Endothelial cell of umbilical vein (primary cell): Measurements from ENCODE around the gene AMMECR1. TPM values are rescaled to one million over a fixed set of nuclear protein-coding genes. Genes with fewer than 3 reads are reported as not detected.
"Not testable (repeated sequence)": the region's sequence is repeated elsewhere in the genome, so short reads cannot be mapped to it uniquely, and the experiment has no call there.

Experiments
- BruUV-seq: library from RNA; stranded (reverse); fragments of 400-500 nt; replicated peaks from 2 replicates; lab custom pipeline; 2021; lab: Mats Ljungman, UMichigan
- CTCF ChIA-PET: fragments of 300-600, 350-600 bp; sonication (Branson Sonifier 250); formaldehyde crosslinking; loops from one replicate; lab custom pipeline; 2021; ENCODE audit warnings: antibody characterized with exemption, inconsistent platforms; lab: Charles Lee
- POLR2A ChIA-PET: fragments of 300-600, 350-600 bp; sonication (Branson Sonifier 250); formaldehyde crosslinking; loops from one replicate; lab custom pipeline; 2021; ENCODE audit warnings: antibody characterized with exemption, inconsistent platforms; lab: Charles Lee
- DNase-seq: peaks from one replicate; pipeline ENCODE4 v3.0.0-alpha.2; 2011; ENCODE audit warnings: low read depth, low spot score
- FAIRE-seq: peaks from 2 replicates; lab custom pipeline; 2011; peaks lifted over from hg19 to GRCh38; lab: Jason Lieb, UNC
- H2AFZ ChIP-seq: 2 replicates; pipeline ENCODE4 v1.6.0; 2012; ENCODE audit warnings: low read depth, low read length, control low read depth, inconsistent platforms
- H3K27ac ChIP-seq: 2 replicates; pipeline ENCODE4 v1.5.1; 2011; ENCODE audit warnings: low read depth, mild to moderate bottlenecking, control low read depth, low read length, moderate library complexity; ENCODE audit not compliant: insufficient read depth
- H3K27me3 ChIP-seq, 2 experiments: 2 replicates each; pipeline versions ENCODE4 v1.6.0 to v1.6.1; 2011; ENCODE audit warnings: low read length in 2 of 2, mixed read lengths in 1 of 2; ENCODE audit not compliant: control insufficient read depth in 2 of 2, insufficient read depth in 2 of 2
- H3K36me3 ChIP-seq, 2 experiments: 2 replicates in 1 of 2; 3 replicates in 1 of 2; pipeline ENCODE4 v1.5.1; 2011; ENCODE audit warnings: low read length in 2 of 2, mild to moderate bottlenecking in 1 of 2, moderate library complexity in 1 of 2; ENCODE audit not compliant: control insufficient read depth in 2 of 2, insufficient read depth in 2 of 2; ENCODE audit errors: extremely low read depth in 1 of 2
- H3K4me1 ChIP-seq: 3 replicates; pipeline ENCODE4 v1.5.1; 2011; ENCODE audit warnings: mild to moderate bottlenecking, low read length; ENCODE audit not compliant: control insufficient read depth, insufficient read depth; ENCODE audit errors: extremely low read depth
- H3K4me2 ChIP-seq: 2 replicates; pipeline ENCODE4 v1.6.1; 2011; ENCODE audit warnings: low read length, control low read depth, mixed read lengths; ENCODE audit not compliant: insufficient read depth
- H3K4me3 ChIP-seq, 3 experiments: fragments of 200-600 bp in 1 of 3; sonication (generic), shearing (Covaris generic) in 1 of 3; replicated peaks in 1 of 3; 2 replicates each; pipeline ENCODE4 v1.5.1; 2011 to 2016; ENCODE audit warnings: control low read depth in 3 of 3, low read length in 3 of 3, mild to moderate bottlenecking in 2 of 3, inconsistent platforms in 1 of 3, low read depth in 1 of 3, moderate library complexity in 1 of 3; ENCODE audit not compliant: insufficient read depth in 1 of 3
- H3K79me2 ChIP-seq: 2 replicates; pipeline ENCODE4 v1.6.0; 2012; ENCODE audit warnings: low read length, inconsistent platforms; ENCODE audit not compliant: control insufficient read depth, insufficient read depth
- H3K9ac ChIP-seq: replicated peaks from 2 replicates; pipeline ENCODE3; 2011; ENCODE audit warnings: low read length, control low read depth; ENCODE audit not compliant: insufficient read depth; ENCODE audit errors: extremely low read depth
- H3K9me1 ChIP-seq: replicated peaks from 3 replicates; pipeline ENCODE4 v1.6.0; 2011; ENCODE audit warnings: mild to moderate bottlenecking, low read length; ENCODE audit not compliant: control insufficient read depth, insufficient read depth; ENCODE audit errors: extremely low read depth
- H3K9me3 ChIP-seq: replicated peaks from 2 replicates; pipeline ENCODE4 v1.5.1; 2012; ENCODE audit warnings: low read length, inconsistent platforms; ENCODE audit not compliant: control insufficient read depth, insufficient read depth
- H4K20me1 ChIP-seq: replicated peaks from 2 replicates; pipeline ENCODE3; 2011; ENCODE audit warnings: mild to moderate bottlenecking, low read length; ENCODE audit not compliant: control insufficient read depth, insufficient read depth; ENCODE audit errors: extremely low read depth
- EZH2 ChIP-seq: IDR thresholded peaks from 2 replicates; pipeline ENCODE4 v1.6.1; 2012; ENCODE audit warnings: borderline replicate concordance, low read depth, mild to moderate bottlenecking, moderate library complexity, low read length, inconsistent platforms; ENCODE audit not compliant: severe bottlenecking
- FOS ChIP-seq: IDR thresholded peaks from 2 replicates; pipeline ENCODE4 v1.6.1; 2011; ENCODE audit warnings: mild to moderate bottlenecking, low read length, moderate library complexity, borderline replicate concordance; ENCODE audit not compliant: insufficient read depth
- GATA2 ChIP-seq: IDR thresholded peaks from 2 replicates; pipeline ENCODE4 v1.7.0; 2011; ENCODE audit warnings: low read depth, mild to moderate bottlenecking, moderate library complexity, mixed read lengths, low read length; ENCODE audit not compliant: insufficient read length, insufficient read depth
- JUN ChIP-seq: IDR thresholded peaks from 2 replicates; pipeline ENCODE4 v1.6.1; 2011; ENCODE audit warnings: borderline replicate concordance, low read depth; ENCODE audit not compliant: insufficient read length, insufficient read depth
- MYC ChIP-seq: IDR thresholded peaks from one replicate; pipeline ENCODE4 v1.6.1; 2011; ENCODE audit warnings: mild to moderate bottlenecking, low read depth, low read length
- POLR2A ChIP-seq: IDR thresholded peaks from 2 replicates; pipeline ENCODE4 v1.6.1; 2012; ENCODE audit warnings: low read depth, mild to moderate bottlenecking, control low read depth, low read length
- POLR2AphosphoS5 ChIP-seq: IDR thresholded peaks from 2 replicates; pipeline ENCODE4 v1.6.1; 2012; ENCODE audit warnings: low read depth, mild to moderate bottlenecking, control low read depth, low read length, moderate library complexity; ENCODE audit not compliant: insufficient read depth
- dilution Hi-C: fragments of 300-500 bp; cut with MboI; formaldehyde crosslinking; loops from one replicate; pipeline ENCODE4 v1.15.0; 2019; ENCODE audit warnings: low sequenced_read_pairs; ENCODE audit not compliant: extremely low pct_ligation_motif_present
- intact Hi-C: fragments of 100-400 bp; cut with micrococcal nuclease; formaldehyde crosslinking; loops from one replicate; pipeline ENCODE4 v1.10.0; 2022
- polyA plus RNA-seq, 4 experiments: library from polyadenylated mRNA; depleted of rRNA in 3 of 4; stranded (reverse) in 3 of 4; unstranded in 1 of 4; fragments of >200 nt; gene quantifications; 2 replicates each; pipeline versions ENCODE4 v1.2.1 to v1.2.3, GENCODE V29; 2011 to 2012; ENCODE audit warnings: missing spikeins in 1 of 4
- total RNA-seq: library from RNA; stranded (reverse); gene quantifications from 2 replicates; pipeline ENCODE4 v1.2.3, GENCODE V29; 2021
- TF ChIP-seq, protein P1 (sequence below): IDR thresholded peaks from 2 replicates; pipeline ENCODE4 v1.6.1; 2011; ENCODE audit not compliant: insufficient read depth, insufficient read length
- TF ChIP-seq, protein P2 (sequence below), 2 donors: IDR thresholded peaks; 1 replicate in 1 of 2; 2 replicates in 1 of 2; pipeline ENCODE4 v1.5.1; 2011; ENCODE audit warnings: low read length in 2 of 2, mild to moderate bottlenecking in 2 of 2, moderate library complexity in 2 of 2, control low read depth in 1 of 2, inconsistent platforms in 1 of 2, low read depth in 1 of 2; ENCODE audit not compliant: insufficient read depth in 1 of 2; ENCODE audit errors: extremely low read depth in 1 of 2

Gene AMMECR1
- total and polyA plus RNA-seq, 2 donors (not counting 3 experiments of a cell fraction or from before 2014, with no cell fraction given) = 3.6 to 6.9 TPM

DNA sequence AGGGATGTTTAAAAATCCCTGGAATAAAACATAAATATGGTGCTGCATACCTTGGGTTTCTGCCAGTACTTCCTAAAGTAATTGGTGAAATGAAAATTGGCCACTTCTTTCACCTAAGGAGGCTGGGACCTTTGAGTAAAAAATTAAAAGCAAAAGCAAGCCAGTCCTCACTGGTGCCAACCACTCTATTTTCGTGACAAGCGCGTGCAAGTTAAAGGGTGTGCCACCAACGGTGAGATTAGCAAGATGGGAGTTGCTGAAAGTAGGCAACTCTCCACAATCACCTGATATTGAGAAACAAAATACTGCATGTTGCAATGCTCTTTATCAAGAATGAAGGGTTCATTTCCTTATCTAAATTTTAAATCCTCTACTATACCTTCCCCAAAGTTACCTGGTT, 21.1 kb upstream of the AMMECR1 start:
- TF ChIP-seq, protein P1, sequence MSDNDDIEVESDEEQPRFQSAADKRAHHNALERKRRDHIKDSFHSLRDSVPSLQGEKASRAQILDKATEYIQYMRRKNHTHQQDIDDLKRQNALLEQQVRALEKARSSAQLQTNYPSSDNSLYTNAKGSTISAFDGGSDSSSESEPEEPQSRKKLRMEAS = no peak
- TF ChIP-seq POLR2A (no peak), EZH2 (no peak), GATA2 (no peak), MYC (no peak), FOS (no peak), JUN (no peak), POLR2AphosphoS5 (no peak)
- TF ChIP-seq, protein P2, sequence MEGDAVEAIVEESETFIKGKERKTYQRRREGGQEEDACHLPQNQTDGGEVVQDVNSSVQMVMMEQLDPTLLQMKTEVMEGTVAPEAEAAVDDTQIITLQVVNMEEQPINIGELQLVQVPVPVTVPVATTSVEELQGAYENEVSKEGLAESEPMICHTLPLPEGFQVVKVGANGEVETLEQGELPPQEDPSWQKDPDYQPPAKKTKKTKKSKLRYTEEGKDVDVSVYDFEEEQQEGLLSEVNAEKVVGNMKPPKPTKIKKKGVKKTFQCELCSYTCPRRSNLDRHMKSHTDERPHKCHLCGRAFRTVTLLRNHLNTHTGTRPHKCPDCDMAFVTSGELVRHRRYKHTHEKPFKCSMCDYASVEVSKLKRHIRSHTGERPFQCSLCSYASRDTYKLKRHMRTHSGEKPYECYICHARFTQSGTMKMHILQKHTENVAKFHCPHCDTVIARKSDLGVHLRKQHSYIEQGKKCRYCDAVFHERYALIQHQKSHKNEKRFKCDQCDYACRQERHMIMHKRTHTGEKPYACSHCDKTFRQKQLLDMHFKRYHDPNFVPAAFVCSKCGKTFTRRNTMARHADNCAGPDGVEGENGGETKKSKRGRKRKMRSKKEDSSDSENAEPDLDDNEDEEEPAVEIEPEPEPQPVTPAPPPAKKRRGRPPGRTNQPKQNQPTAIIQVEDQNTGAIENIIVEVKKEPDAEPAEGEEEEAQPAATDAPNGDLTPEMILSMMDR (IDR thresholded peaks at IDR 0.05; ENCODE audit: extremely low read depth in 1 of 2, insufficient read depth in 1 of 2, low read depth in 1 of 2, low read length in 2 of 2) = no peak
- no peaks in the 10 kb centered on the region for H4K20me1 ChIP-seq
- CTCF ChIA-PET = no interaction called here
- POLR2A ChIA-PET = no interaction called here
- no peaks in the 10 kb centered on the region for H3K27me3 ChIP-seq
- BruUV-seq = no TSS peak
- no peak for DNase-seq
- no peak for FAIRE-seq
- no peaks in the 10 kb centered on the region for H3K9me3 ChIP-seq
- no peak overlapping the region for H3K4me3 ChIP-seq
- H3K27ac ChIP-seq = no peak overlapping the region
- dilution Hi-C loops = no loop called here
- H3K36me3 ChIP-seq = no peaks in the 10 kb centered on the region
- intact Hi-C loops = no loop called here
- no peaks in the 10 kb centered on the region for H3K9me1 ChIP-seq
- no peak overlapping the region for H3K4me2 ChIP-seq
- H3K79me2 ChIP-seq = no peaks in the 10 kb centered on the region
- no peak overlapping the region for H2AFZ ChIP-seq
- no peaks in the 10 kb centered on the region for H3K4me1 ChIP-seq
- no peak overlapping the region for H3K9ac ChIP-seq

DNA sequence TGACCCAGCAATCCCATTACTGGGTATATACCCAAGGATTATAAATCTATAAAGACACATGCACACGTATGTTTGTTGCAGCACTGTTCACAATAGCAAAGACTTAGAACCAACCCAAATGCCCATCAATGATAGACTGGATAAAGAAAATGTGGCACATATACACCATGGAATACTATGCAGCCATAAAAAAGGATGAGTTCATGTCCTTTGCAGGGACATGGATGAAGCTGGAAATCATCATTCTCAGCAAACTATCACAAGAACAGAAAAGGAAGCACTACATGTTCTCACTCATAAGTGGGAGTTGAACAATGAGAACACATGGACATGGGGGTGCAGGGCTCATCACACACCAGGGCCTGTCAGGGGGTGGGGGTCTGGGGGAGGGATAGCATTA, 15.6 kb upstream of the AMMECR1 start:
- H3K9me3 ChIP-seq, H3K9me1 ChIP-seq, H3K79me2 ChIP-seq, intact Hi-C loops, H4K20me1 ChIP-seq, H3K9ac ChIP-seq, FAIRE-seq, H3K27me3 ChIP-seq, CTCF ChIA-PET, H3K36me3 ChIP-seq, H3K4me1 ChIP-seq, POLR2A ChIA-PET, dilution Hi-C loops, BruUV-seq, DNase-seq, H3K27ac ChIP-seq, H3K4me2 ChIP-seq, H2AFZ ChIP-seq, H3K4me3 ChIP-seq: not testable (repeated sequence)
